Fibroblast of lung (primary cell): ENCODE results near the gene EEF1AKMT3. TPM values are rescaled to one million over a fixed set of nuclear protein-coding genes. Genes with fewer than 3 reads are reported as not detected.

ENCODE experiments used
- DNase-seq, 2 donors: peaks; one replicate each; pipeline versions ENCODE4 v3.0.0 to v3.0.0-alpha.2; 2010; ENCODE audit warnings: low read depth in 2 of 2
- H2AFZ ChIP-seq: 2 replicates; pipeline ENCODE4 v1.5.1; 2012; ENCODE audit warnings: low read length, control low read depth, inconsistent platforms
- H3K27ac ChIP-seq: 2 replicates; pipeline ENCODE4 v1.5.1; 2011; ENCODE audit warnings: low read length, control low read depth; ENCODE audit not compliant: insufficient read depth
- H3K27me3 ChIP-seq: 2 replicates; pipeline ENCODE4 v1.5.1; 2011; ENCODE audit warnings: mild to moderate bottlenecking, low read length; ENCODE audit not compliant: control insufficient read depth, insufficient read depth
- H3K36me3 ChIP-seq: 2 replicates; pipeline ENCODE4 v1.5.1; 2011; ENCODE audit warnings: low read length; ENCODE audit not compliant: control insufficient read depth, insufficient read depth
- H3K4me1 ChIP-seq: 2 replicates; pipeline ENCODE4 v1.5.1; 2011; ENCODE audit warnings: low read length; ENCODE audit not compliant: control insufficient read depth, insufficient read depth; ENCODE audit errors: extremely low read depth
- H3K4me2 ChIP-seq: 2 replicates; pipeline ENCODE4 v1.5.1; 2011; ENCODE audit warnings: low read length, control low read depth; ENCODE audit not compliant: insufficient read depth; ENCODE audit errors: extremely low read depth
- H3K4me3 ChIP-seq, 4 experiments: fragments of 200-600 bp in 1 of 4; sonication (generic) in 1 of 4; replicated peaks in 1 of 4; 2 replicates each; pipeline ENCODE4 v1.5.1; 2011 to 2016; ENCODE audit warnings: low read length in 4 of 4, low read depth in 3 of 4, mild to moderate bottlenecking in 3 of 4, control low read depth in 2 of 4, inconsistent platforms in 1 of 4, mixed read lengths in 1 of 4; ENCODE audit not compliant: insufficient read depth in 1 of 4; ENCODE audit errors: control extremely low read depth in 1 of 4
- H3K79me2 ChIP-seq: 2 replicates; pipeline ENCODE4 v1.5.1; 2012; ENCODE audit warnings: mild to moderate bottlenecking, low read length, inconsistent platforms; ENCODE audit not compliant: control insufficient read depth, insufficient read depth
- H3K9ac ChIP-seq: 2 replicates; pipeline ENCODE4 v1.5.1; 2011; ENCODE audit warnings: mild to moderate bottlenecking, low read length, control low read depth; ENCODE audit not compliant: insufficient read depth
- H3K9me3 ChIP-seq: 2 replicates; pipeline ENCODE4 v1.5.1; 2012; ENCODE audit warnings: low read depth, low read length; ENCODE audit not compliant: control insufficient read depth, insufficient read depth
- H4K20me1 ChIP-seq: 2 replicates; pipeline ENCODE4 v1.5.1; 2011; ENCODE audit warnings: low read length; ENCODE audit not compliant: control insufficient read depth, insufficient read depth; ENCODE audit errors: extremely low read depth
- EZH2 ChIP-seq: IDR thresholded peaks from 2 replicates; pipeline ENCODE4 v1.5.1; 2012; ENCODE audit warnings: low read length, control low read depth, mild to moderate bottlenecking; ENCODE audit errors: missing control alignments
- polyA plus RNA-seq, 2 donors: library from polyadenylated mRNA; depleted of rRNA in 1 of 2; stranded (reverse) in 1 of 2; unstranded in 1 of 2; fragments of >200 nt; gene quantifications; 2 replicates each; pipeline ENCODE4 v1.2.1, GENCODE V29; 2011 to 2012; ENCODE audit warnings: missing spikeins in 1 of 2
- total RNA-seq: library from RNA; depleted of rRNA; stranded (reverse); fragments of >200 nt; gene quantifications from 2 replicates; pipeline ENCODE4 v1.2.1, GENCODE V29; 2014
- TF ChIP-seq, protein P1 (sequence below), 2 donors: IDR thresholded peaks in 1 of 2; conservative IDR thresholded peaks in 1 of 2; 1 replicate in 1 of 2; 2 replicates in 1 of 2; pipeline ENCODE4 v1.5.1; 2011 to 2012; ENCODE audit warnings: low read length in 2 of 2, control low read depth in 1 of 2, inconsistent platforms in 1 of 2, low read depth in 1 of 2, mild to moderate bottlenecking in 1 of 2

The EEF1AKMT3 gene
- total and polyA plus RNA-seq, 2 donors (not counting 1 experiment from before 2014, with no cell fraction given) = 8.9 to 11.9 TPM

DNA sequence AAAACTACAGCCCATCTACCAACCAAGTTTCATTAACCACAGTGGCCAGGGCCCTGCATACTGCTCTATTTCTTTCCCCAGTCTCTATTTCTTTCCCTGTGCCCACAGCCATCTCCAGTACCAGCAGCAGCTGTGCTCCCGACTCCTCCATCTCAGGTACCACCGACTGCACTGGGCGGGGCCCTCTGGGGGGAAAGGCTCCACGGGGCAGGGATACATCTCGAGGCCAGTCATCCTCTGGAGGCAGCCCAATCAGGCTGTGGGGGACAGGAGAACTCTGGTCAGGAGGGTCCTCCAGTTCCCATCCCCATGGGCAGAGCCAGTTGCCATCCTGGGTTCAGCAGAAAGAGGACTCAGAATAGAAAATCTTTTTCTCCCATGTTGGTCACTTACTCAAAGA, 23.4 kb upstream of the EEF1AKMT3 start:
- H3K36me3 ChIP-seq = peaks cover 15% of the 10 kb centered on the region
- peaks cover 2% of the 10 kb centered on the region for H3K4me1 ChIP-seq
- H2AFZ ChIP-seq = no peak overlapping the region
- no peak overlapping the region for H3K27ac ChIP-seq
- TF ChIP-seq, protein P1, sequence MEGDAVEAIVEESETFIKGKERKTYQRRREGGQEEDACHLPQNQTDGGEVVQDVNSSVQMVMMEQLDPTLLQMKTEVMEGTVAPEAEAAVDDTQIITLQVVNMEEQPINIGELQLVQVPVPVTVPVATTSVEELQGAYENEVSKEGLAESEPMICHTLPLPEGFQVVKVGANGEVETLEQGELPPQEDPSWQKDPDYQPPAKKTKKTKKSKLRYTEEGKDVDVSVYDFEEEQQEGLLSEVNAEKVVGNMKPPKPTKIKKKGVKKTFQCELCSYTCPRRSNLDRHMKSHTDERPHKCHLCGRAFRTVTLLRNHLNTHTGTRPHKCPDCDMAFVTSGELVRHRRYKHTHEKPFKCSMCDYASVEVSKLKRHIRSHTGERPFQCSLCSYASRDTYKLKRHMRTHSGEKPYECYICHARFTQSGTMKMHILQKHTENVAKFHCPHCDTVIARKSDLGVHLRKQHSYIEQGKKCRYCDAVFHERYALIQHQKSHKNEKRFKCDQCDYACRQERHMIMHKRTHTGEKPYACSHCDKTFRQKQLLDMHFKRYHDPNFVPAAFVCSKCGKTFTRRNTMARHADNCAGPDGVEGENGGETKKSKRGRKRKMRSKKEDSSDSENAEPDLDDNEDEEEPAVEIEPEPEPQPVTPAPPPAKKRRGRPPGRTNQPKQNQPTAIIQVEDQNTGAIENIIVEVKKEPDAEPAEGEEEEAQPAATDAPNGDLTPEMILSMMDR (conservative IDR thresholded peaks at IDR 0.05 in 1 of 2, IDR thresholded peaks at IDR 0.05 in 1 of 2; ENCODE audit: low read depth in 1 of 2, low read length in 2 of 2) = no peak
- TF ChIP-seq EZH2 = no peak
- H3K4me3 ChIP-seq = no peak overlapping the region
- H3K4me2 ChIP-seq = no peak overlapping the region
- H3K9ac ChIP-seq = no peak overlapping the region
- peaks cover 4% of the 10 kb centered on the region for H3K27me3 ChIP-seq
- no peaks in the 10 kb centered on the region for H4K20me1 ChIP-seq
- H3K9me3 ChIP-seq = no peaks in the 10 kb centered on the region
- H3K79me2 ChIP-seq = peaks cover 26% of the 10 kb centered on the region
- no peak for DNase-seq

DNA sequence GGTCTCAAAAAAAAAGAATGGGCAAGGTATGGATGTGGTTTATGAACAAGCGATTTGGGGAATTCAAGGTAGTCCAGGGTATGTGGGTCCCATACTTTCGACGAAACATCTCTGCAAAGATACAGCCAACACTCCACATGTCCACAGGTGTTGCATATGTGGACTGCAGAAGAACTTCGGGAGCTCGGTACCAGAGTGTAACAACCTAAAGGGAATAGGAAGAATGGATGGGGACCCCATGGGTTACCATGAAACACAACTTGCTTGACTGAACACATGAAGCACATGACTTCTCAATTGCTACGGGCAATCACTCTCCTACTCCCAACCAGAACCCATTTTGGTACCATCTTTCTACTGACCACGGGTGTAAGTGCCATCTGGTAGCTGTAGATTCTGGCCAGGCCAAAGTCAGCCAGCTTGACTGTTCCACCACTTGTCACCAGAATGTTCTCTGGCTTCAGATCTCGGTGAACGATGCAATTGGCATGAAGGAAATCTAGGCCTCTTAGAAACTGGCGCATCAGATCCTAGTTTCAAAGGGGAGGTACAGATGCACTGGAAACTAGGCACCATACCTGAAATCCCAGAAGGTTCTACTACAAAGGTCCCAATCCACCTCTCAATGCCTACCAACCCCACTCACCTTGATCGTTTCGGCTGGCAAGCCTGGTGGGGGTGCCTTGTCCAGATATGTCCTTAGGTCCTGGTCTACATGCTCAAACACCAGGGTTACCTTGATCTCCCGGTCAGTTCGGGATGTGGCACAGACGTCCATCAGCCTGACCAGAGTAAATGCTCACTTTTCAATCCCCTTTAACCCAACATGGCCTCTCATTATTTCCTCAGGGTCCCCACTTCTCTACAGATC, 21.6 kb upstream of the EEF1AKMT3 start:
- Histone ChIP-seq H3K4me1 (peaks cover 4% of the 10 kb centered on the region), H3K27ac (peak overlapping the region; percentile 98), H3K36me3 (peaks cover 15% of the 10 kb centered on the region), H3K27me3 (peaks cover 10% of the 10 kb centered on the region), H3K9ac (peak overlapping the region; percentile 93), H4K20me1 (no peaks in the 10 kb centered on the region), H2AFZ (no peak overlapping the region), H3K9me3 (no peaks in the 10 kb centered on the region), H3K4me2 (peak overlapping the region; percentile 93), H3K4me3 (peak overlapping the region; percentile 91 to 96 (median 94)), H3K79me2 (peaks cover 24% of the 10 kb centered on the region)
- TF ChIP-seq, protein P1 (conservative IDR thresholded peaks at IDR 0.05 in 1 of 2, IDR thresholded peaks at IDR 0.05 in 1 of 2; ENCODE audit: low read depth in 1 of 2, low read length in 2 of 2) = no peak
- TF ChIP-seq EZH2 = no peak
- no peak for DNase-seq

DNA sequence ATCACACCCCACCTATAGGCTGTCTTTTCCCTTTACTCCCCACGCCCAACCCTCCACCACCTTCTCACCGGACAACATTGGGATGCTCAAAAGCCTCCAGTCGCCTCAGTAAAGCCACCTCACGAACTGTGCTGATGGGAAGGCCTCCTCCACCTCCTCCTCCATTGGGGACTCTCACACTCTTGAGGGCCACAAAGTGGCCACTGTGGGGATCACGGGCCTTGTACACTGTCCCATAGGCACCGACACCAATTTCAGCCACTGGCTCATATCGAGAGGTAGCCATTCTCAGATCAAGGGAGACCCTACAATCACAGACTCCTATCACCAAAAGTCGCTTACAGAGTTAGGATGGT, 21.0 kb upstream of the EEF1AKMT3 start:
- H2AFZ ChIP-seq = peak overlapping the region; percentile 4
- H3K27ac ChIP-seq = peak overlapping the region; percentile 98
- peak overlapping the region; percentile 93 for H3K9ac ChIP-seq
- peaks cover 13% of the 10 kb centered on the region for H3K36me3 ChIP-seq
- no peaks in the 10 kb centered on the region for H4K20me1 ChIP-seq
- peaks cover 24% of the 10 kb centered on the region for H3K79me2 ChIP-seq
- H3K4me1 ChIP-seq = peaks cover 4% of the 10 kb centered on the region
- no peaks in the 10 kb centered on the region for H3K9me3 ChIP-seq
- no peak for DNase-seq
- H3K4me2 ChIP-seq = peak overlapping the region; percentile 93
- TF ChIP-seq, protein P1 (conservative IDR thresholded peaks at IDR 0.05 in 1 of 2, IDR thresholded peaks at IDR 0.05 in 1 of 2; ENCODE audit: low read depth in 1 of 2, low read length in 2 of 2) = no peak
- TF ChIP-seq EZH2 = no peak
- peak overlapping the region; percentile 91 to 96 (median 94) for H3K4me3 ChIP-seq
- peaks cover 13% of the 10 kb centered on the region for H3K27me3 ChIP-seq
